ENCODE data around the gene DCTN1. TPM values are rescaled to one million over a fixed set of nuclear protein-coding genes. Genes with fewer than 3 reads are reported as not detected.

DCTN1 gene
- total and polyA plus RNA-seq, 2 donors from 2014 or later: 134 to 191 TPM

- no peaks in the 10 kb centered on the region for H3K9me3 ChIP-seq (ENCODE audit: control insufficient read depth in 2 of 3, insufficient read depth in 1 of 3, low read length in 3 of 3)
- FAIRE-seq: no peak
- no peak overlapping the region for H3K4me3 ChIP-seq (ENCODE audit: low read length in 3 of 3)
- no peaks in the 10 kb centered on the region for H3K4me1 ChIP-seq (ENCODE audit: control insufficient read depth in 2 of 3, insufficient read depth in 2 of 3, low read depth in 1 of 3, low read length in 3 of 3)
- intact Hi-C loops (cut with DNase I): no loop called here
- peaks cover 0 to 10% (median 2%) of the 10 kb centered on the region in 3 donors for H3K36me3 ChIP-seq (ENCODE audit: control insufficient read depth in 2 of 3, insufficient read depth in 3 of 3, low read length in 3 of 3)
- no peak for DNase-seq
- H3K27me3 ChIP-seq (ENCODE audit: control insufficient read depth, insufficient read depth, low read length): no peaks in the 10 kb centered on the region
- TF ChIP-seq, protein P1, sequence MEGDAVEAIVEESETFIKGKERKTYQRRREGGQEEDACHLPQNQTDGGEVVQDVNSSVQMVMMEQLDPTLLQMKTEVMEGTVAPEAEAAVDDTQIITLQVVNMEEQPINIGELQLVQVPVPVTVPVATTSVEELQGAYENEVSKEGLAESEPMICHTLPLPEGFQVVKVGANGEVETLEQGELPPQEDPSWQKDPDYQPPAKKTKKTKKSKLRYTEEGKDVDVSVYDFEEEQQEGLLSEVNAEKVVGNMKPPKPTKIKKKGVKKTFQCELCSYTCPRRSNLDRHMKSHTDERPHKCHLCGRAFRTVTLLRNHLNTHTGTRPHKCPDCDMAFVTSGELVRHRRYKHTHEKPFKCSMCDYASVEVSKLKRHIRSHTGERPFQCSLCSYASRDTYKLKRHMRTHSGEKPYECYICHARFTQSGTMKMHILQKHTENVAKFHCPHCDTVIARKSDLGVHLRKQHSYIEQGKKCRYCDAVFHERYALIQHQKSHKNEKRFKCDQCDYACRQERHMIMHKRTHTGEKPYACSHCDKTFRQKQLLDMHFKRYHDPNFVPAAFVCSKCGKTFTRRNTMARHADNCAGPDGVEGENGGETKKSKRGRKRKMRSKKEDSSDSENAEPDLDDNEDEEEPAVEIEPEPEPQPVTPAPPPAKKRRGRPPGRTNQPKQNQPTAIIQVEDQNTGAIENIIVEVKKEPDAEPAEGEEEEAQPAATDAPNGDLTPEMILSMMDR (IDR thresholded peaks at IDR 0.05; ENCODE audit: borderline replicate concordance, extremely low read depth, insufficient read depth): no peak
- H3K27ac ChIP-seq (ENCODE audit: low read depth in 2 of 2, low read length in 2 of 2): no peak overlapping the region
- no peak overlapping the region for H3K9ac ChIP-seq (ENCODE audit: low read length in 3 of 3)
Measured at GRCh38 chr2:74327199-74327598, 52.9 kb downstream of the DCTN1 start.

DNA sequence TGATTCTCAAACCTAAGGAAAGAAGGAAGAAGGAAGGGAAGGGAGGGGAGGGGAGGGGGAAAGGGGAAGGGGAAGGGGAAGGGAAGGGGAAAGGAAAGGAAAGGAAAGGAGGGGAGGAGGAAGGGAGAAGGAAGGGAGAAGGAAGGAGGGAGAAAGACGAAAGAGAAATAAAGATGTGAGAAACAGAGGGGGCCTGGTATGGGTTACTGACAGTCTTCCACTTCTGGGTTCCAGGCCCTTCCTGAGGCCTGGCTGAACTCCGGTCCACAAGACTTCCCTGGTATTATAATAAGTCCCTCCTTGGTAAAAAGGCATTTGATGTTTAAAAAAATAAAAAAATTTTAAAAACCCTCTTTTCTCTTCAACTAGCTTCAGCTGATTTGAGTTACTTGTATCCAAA, 54.3 kb downstream of the DCTN1 start:
- Histone ChIP-seq H3K4me1 (ENCODE audit: control insufficient read depth in 2 of 3, insufficient read depth in 2 of 3, low read depth in 1 of 3, low read length in 3 of 3) (no peaks in the 10 kb centered on the region), H3K27ac (ENCODE audit: low read depth in 2 of 2, low read length in 2 of 2) (no peak overlapping the region), H3K9ac (ENCODE audit: low read length in 3 of 3) (no peak overlapping the region), H3K4me3 (ENCODE audit: low read length in 3 of 3) (no peak overlapping the region), H3K27me3 (ENCODE audit: control insufficient read depth, insufficient read depth, low read length) (no peaks in the 10 kb centered on the region), H3K9me3 (ENCODE audit: control insufficient read depth in 2 of 3, insufficient read depth in 1 of 3, low read length in 3 of 3) (no peaks in the 10 kb centered on the region), H3K36me3 (ENCODE audit: control insufficient read depth in 2 of 3, insufficient read depth in 3 of 3, low read length in 3 of 3) (peaks cover 0 to 6% (median 2%) of the 10 kb centered on the region in 3 donors)
- no peak for FAIRE-seq
- TF ChIP-seq, protein P1 (IDR thresholded peaks at IDR 0.05; ENCODE audit: borderline replicate concordance, extremely low read depth, insufficient read depth): no peak
- DNase-seq: no peak
- intact Hi-C loops (cut with DNase I): no loop called here

- TF ChIP-seq, protein P1 (IDR thresholded peaks at IDR 0.05; ENCODE audit: borderline replicate concordance, extremely low read depth, insufficient read depth): no peak
Measured at GRCh38 chr2:74321737-74322136, 58.4 kb downstream of the DCTN1 start.

DNA sequence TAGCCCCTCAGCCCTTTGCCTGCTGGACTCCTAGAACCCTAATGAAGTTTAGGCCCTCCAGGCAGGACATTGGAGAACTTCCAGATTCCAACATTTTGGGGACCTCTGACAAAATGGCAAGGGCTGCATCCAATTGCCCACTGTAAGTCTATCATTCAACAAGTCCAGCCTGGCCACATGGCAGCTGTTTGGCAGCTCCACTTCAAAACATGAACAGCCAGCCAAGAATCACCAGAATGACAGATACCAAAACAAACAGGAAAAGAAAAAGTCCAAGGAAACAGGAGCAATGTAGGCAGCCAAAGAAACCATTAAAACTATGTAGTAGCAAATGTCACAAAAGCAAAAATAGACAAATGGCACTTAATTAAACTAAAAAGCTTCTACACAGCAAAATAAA, 62.4 kb downstream of the DCTN1 start:
- TF ChIP-seq, protein P1 (IDR thresholded peaks at IDR 0.05; ENCODE audit: borderline replicate concordance, extremely low read depth, insufficient read depth): no peak
- DNase-seq: peak in 1 of 5 donors; percentile 19
- Histone ChIP-seq H3K4me1 (ENCODE audit: control insufficient read depth in 2 of 3, insufficient read depth in 2 of 3, low read depth in 1 of 3, low read length in 3 of 3) (peaks cover 0 to 2% (median 0%) of the 10 kb centered on the region in 3 donors), H3K9me3 (ENCODE audit: control insufficient read depth in 2 of 3, insufficient read depth in 1 of 3, low read length in 3 of 3) (no peaks in the 10 kb centered on the region), H3K9ac (ENCODE audit: low read length in 3 of 3) (no peak overlapping the region), H3K36me3 (ENCODE audit: control insufficient read depth in 2 of 3, insufficient read depth in 3 of 3, low read length in 3 of 3) (no peaks in the 10 kb centered on the region), H3K27ac (ENCODE audit: low read depth in 2 of 2, low read length in 2 of 2) (no peak overlapping the region), H3K27me3 (ENCODE audit: control insufficient read depth, insufficient read depth, low read length) (no peaks in the 10 kb centered on the region), H3K4me3 (ENCODE audit: low read length in 3 of 3) (no peak overlapping the region)
- intact Hi-C loops (cut with DNase I): no loop called here
- FAIRE-seq: no peak

More at GRCh38 chr2:74321737-74322136, 58.4 kb downstream of the DCTN1 start:
- no peaks in the 10 kb centered on the region for H3K27me3 ChIP-seq (ENCODE audit: control insufficient read depth, insufficient read depth, low read length)
- no peaks in the 10 kb centered on the region for H3K9me3 ChIP-seq (ENCODE audit: control insufficient read depth in 2 of 3, insufficient read depth in 1 of 3, low read length in 3 of 3)
- H3K4me3 ChIP-seq (ENCODE audit: low read length in 3 of 3): no peak overlapping the region
- FAIRE-seq (no peak), DNase-seq (no peak)
- no peak overlapping the region for H3K27ac ChIP-seq (ENCODE audit: low read depth in 2 of 2, low read length in 2 of 2)
- intact Hi-C loops (cut with DNase I): no loop called here
- no peaks in the 10 kb centered on the region for H3K4me1 ChIP-seq (ENCODE audit: control insufficient read depth in 2 of 3, insufficient read depth in 2 of 3, low read depth in 1 of 3, low read length in 3 of 3)
- no peak overlapping the region for H3K9ac ChIP-seq (ENCODE audit: low read length in 3 of 3)
- no peaks in the 10 kb centered on the region for H3K36me3 ChIP-seq (ENCODE audit: control insufficient read depth in 2 of 3, insufficient read depth in 3 of 3, low read length in 3 of 3)
